HFF-Myc (cell line): Measurements from ENCODE around the gene FERMT2.

ENCODE experiments used
- DNase-seq: peaks from one replicate; pipeline ENCODE4 v3.0.0-alpha.2; 2011; ENCODE audit warnings: low read depth; ENCODE audit errors: extremely low read depth
- H3K4me3 ChIP-seq: replicated peaks from 2 replicates; pipeline ENCODE4 v1.5.1; 2011; ENCODE audit warnings: low read depth, mild to moderate bottlenecking, control low read depth, low read length
- TF ChIP-seq, protein P1 (sequence below): IDR thresholded peaks from 2 replicates; pipeline ENCODE4 v1.5.1; 2012; ENCODE audit warnings: mild to moderate bottlenecking, low read depth, low read length, control low read depth; ENCODE audit errors: missing control alignments

The FERMT2 gene

DNA sequence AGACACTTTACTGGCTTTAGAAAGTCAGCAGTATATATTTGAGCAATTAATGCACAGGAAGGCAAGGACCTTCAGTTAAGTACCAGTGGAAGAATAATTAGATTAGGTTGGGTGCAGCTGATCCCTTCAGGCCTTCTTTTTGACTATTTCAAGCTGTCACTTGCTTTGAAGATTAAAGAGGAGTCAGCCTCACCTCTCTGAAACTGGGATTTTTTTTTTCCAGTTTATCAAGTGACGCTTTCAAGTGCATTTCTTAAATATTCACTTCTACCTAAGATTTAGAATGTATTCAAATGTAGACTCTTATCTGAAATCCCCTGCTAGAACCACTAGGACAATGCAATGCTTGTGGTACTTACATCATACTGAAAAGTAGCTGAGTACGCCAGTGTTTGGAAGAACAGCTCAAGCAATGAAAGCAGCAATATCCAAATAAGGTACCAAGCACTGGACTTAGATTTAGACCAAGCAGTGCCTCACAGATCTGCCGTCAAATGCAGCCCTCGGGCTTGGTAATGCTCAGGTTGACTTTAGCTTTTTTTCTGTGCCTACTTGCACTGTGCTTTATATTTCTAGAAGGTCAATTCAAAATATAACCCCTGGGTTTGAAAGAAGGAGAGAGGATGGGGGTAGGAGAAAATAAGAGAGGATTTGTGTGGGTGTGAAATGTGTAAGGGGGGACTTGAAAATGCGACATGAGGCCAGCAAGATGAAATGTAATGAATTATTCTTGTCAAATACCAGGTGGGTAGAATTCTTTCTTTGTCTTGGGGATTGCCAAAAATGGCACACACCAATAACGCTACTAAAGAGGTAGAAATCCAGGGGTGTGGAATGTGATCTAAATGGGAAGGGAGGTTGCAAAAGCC, 3.7 kb upstream of the FERMT2 start:
- no peak for DNase-seq
- no peak overlapping the region for H3K4me3 ChIP-seq
- TF ChIP-seq, protein P1, sequence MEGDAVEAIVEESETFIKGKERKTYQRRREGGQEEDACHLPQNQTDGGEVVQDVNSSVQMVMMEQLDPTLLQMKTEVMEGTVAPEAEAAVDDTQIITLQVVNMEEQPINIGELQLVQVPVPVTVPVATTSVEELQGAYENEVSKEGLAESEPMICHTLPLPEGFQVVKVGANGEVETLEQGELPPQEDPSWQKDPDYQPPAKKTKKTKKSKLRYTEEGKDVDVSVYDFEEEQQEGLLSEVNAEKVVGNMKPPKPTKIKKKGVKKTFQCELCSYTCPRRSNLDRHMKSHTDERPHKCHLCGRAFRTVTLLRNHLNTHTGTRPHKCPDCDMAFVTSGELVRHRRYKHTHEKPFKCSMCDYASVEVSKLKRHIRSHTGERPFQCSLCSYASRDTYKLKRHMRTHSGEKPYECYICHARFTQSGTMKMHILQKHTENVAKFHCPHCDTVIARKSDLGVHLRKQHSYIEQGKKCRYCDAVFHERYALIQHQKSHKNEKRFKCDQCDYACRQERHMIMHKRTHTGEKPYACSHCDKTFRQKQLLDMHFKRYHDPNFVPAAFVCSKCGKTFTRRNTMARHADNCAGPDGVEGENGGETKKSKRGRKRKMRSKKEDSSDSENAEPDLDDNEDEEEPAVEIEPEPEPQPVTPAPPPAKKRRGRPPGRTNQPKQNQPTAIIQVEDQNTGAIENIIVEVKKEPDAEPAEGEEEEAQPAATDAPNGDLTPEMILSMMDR, result no peak

DNA sequence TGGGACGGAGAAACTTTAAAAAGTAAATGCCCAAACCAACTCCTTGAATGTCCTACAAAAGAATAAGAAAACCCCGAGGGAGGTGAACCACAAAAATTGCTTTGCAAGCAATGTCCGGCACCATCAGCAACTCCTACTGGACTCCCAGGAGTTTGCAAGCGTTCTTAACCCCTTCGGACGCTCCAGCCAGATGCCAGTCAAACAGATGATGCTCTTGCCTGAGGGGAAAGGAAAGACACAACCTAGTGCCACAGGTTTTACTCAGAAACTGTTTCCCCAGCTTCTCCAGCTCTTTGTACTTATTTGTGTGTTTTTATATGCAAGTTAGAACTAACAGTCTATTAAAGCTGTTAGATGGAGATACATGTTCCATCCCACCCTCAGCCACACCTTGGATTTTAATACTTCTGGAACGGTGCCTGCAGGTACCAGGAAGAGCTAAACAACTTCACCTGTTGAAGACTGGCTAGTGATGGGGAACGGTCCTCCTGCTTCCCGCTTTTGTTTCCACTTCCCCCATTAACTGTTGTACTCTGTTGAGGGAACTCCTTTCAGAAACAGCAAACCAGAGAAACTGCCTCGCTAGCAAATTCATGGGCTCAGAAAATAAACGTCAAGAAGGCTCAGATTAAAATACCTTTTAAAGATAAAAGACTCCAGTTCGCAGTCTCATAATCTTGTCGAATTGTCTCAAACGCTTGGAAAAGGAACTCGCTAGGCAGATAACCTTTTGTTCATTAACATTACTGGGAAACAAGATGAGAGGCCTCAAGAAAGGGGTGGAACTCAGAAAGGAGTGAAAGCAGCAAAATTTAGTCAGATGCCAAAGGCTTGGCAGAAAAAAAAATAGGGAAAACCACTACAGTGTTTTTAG, 1.1 kb upstream of the FERMT2 start:
- TF ChIP-seq, protein P1, result peak; percentile 41
- H3K4me3 ChIP-seq, result peak overlapping the region; percentile 67
- DNase-seq, result peak; percentile 65

DNA sequence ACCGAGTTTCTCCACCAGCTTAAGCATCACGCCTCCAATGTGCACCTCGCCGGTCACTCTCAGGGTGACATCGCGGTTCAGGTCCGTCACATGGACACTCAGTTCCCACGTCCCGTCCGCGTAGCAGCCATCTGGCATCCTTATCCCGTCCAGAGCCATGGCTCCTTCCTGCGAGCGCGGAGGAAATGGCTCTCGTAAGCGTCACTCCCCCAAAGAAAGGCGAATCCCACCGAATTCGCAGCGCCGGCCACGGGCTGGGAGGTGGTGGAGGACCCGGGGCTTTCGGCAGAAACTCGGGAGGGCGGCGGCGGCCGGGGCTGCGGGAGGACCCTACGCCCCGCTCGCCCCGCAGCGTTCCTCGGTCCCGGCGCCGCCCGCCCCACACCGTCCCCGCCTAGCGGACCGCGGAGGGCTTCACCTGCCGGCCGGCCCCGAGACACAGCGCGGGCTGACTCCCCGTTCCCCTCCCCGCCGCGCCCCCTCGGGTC, 396 bp downstream of the FERMT2 start:
- TF ChIP-seq, protein P1, result no peak
- H3K4me3 ChIP-seq, result peak overlapping the region; percentile 79
- DNase-seq, result peak; percentile 32

DNA sequence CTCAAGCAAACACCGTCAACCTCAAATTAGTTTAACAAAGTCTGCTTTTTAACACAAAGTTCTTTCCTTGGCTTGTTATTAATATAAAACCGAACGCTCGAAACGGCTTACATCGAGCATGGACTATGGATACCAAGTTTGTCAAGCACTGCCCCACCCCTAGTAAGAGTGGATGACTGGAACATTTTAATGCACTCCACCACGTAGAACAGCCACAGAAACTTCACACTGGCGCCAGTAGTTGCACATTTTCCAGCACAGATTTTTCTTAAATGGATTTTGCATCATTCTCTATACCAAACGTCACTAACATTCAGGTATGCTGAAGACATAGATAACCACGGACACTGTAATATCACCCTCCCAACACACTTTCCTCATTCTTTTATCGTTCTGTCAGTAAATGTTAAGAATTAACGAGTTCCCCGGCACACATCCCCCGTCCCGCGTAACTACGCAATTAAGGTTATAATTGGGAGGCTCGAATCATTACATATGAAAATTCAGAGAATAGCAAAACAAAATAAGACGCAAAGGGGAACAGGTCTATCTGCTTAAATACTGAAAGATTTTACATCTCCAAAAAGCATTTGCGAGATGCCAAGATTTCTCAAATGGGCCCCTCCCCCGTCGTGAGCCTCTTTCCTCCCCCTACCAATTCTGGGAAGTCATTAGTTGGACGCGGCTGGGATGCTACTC, 990 bp downstream of the FERMT2 start:
- TF ChIP-seq, protein P1, result no peak
- no peak for DNase-seq
- H3K4me3 ChIP-seq, result peak overlapping the region; percentile 79

DNA sequence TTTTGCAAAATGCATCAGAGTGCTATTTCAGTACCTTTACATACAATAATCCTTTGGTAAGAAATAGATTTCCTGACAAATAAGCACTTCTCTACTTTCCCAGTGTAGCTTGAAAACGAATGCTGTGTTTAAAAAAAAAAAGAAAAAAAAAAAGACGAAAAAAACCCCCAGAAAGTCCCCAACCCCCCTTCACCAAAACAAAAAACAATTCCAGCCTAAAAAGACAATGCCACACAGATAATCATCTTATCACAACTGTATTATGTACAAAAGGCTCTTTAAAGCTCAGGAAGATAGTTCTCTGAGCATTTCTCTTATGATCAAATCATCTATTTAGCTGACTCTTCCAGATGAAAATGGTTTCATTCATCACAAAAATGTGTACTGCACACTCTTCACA, 1.6 kb downstream of the FERMT2 start:
- TF ChIP-seq, protein P1, result no peak
- no peak for DNase-seq
- H3K4me3 ChIP-seq, result peak overlapping the region; percentile 79

DNA sequence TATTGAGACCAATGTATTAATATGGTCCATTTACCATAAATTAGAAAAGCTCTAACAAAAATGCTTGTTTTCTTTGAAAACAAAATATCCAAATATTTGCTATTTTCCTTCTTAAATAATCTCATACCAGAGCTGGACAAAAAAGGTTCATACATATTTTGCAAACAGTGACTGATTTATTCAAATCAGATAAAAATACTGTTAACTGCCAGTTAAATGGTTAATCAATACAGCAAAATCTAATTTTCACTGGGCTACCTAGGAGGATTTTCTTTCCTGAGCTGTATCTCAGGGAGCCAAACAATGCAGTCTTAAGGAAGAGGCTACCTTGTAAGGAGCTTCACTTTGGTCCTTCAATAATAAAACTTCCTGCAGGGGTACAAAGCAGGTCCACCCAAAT, 2.0 kb downstream of the FERMT2 start:
- H3K4me3 ChIP-seq, result peak overlapping the region; percentile 79
- TF ChIP-seq, protein P1, result no peak
- no peak for DNase-seq
